Measurements from ENCODE around the gene FARSA.
"Not testable (repeated sequence)": the region's sequence is repeated elsewhere in the genome, so short reads cannot be mapped to it uniquely, and the experiment has no call there.

- not testable (repeated sequence) for TF ChIP-seq CTCF (IDR thresholded peaks at IDR 0.05; ENCODE audit: control extremely low read depth in 1 of 3, insufficient read depth in 1 of 3, low read depth in 1 of 3, low read length in 3 of 3); YY1 (IDR thresholded peaks at IDR 0.05; ENCODE audit: low read depth, low read length); TAF1 (IDR thresholded peaks at IDR 0.05; ENCODE audit: low read depth, low read length); RFX5 (IDR thresholded peaks at IDR 0.05; ENCODE audit: borderline replicate concordance, low read depth, low read length)
Observed at GRCh38 chr19:12957389-12957952, 24.0 kb upstream of the FARSA start.
